WI38 (cell line): ENCODE data around the gene TAGAP.

Source experiments
- H3K4me3 ChIP-seq: 2 replicates; pipeline ENCODE4 v1.5.1; 2011; ENCODE audit warnings: low read depth, mild to moderate bottlenecking, control low read depth, low read length
- CTCF ChIP-seq: IDR thresholded peaks from 2 replicates; pipeline ENCODE4 v1.5.1; 2012; ENCODE audit warnings: low read depth, mild to moderate bottlenecking, control low read depth, low read length

TAGAP gene

DNA sequence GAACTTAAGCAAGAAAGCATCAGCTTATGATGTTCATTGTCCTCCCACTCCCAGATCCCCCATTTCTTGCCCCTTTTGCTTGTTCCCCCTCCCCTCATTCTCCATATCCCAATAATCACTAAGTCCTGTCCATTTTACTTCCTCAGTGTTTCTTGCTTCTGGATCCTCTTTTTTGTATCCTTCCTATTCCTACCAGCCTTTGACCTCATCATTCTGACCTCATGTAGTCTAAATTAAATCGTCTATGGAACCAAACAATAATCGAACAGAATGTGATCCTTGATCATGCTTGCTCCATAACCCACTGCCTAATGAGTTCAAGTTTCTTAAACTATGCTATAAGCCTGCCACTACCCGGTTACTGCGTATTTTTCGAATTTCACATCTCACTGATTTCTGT is 39.4 kb downstream of the TAGAP start:
- H3K4me3 ChIP-seq = no peak overlapping the region
- no peak for TF ChIP-seq CTCF

GRCh38 chr6:159004592-159004991 is 40.2 kb downstream of the TAGAP start:
- no peak overlapping the region for H3K4me3 ChIP-seq
- TF ChIP-seq CTCF = no peak

DNA sequence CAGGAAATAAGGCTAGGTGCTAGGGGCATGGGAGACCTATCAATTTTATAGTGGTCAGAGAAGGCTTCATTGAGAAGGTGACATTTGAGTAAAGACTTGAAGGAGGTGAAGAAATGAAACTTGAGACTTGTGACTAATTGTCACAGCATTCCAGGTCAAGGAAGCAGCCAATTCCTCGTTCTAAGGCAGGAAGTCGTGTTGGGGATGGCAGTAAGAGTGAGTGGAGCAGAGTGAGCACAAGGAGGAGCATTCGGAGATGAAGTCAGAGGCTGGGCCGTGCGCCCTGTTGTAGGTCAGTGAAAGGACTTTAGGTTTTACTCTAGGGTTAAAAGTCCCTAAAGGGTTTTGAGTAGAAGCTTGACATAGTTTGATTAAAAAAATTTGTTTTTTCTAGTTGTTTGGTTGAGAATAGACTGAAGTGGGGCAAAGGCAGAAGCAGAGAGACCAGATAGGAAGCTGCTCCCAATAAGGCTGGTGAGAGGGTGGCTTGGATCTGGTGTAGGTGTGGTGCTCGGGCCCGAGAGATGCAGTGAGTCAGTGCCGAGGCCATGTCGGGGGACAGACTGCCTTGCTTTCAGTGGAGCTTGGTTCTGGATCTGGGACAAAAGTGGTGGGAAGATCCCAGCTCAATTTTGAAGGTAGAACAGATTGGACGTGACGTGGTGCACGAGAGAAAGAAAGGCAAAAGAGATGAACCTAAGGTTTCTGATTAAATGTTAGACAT is 42.2 kb downstream of the TAGAP start:
- TF ChIP-seq CTCF = no peak
- H3K4me3 ChIP-seq = no peak overlapping the region

DNA sequence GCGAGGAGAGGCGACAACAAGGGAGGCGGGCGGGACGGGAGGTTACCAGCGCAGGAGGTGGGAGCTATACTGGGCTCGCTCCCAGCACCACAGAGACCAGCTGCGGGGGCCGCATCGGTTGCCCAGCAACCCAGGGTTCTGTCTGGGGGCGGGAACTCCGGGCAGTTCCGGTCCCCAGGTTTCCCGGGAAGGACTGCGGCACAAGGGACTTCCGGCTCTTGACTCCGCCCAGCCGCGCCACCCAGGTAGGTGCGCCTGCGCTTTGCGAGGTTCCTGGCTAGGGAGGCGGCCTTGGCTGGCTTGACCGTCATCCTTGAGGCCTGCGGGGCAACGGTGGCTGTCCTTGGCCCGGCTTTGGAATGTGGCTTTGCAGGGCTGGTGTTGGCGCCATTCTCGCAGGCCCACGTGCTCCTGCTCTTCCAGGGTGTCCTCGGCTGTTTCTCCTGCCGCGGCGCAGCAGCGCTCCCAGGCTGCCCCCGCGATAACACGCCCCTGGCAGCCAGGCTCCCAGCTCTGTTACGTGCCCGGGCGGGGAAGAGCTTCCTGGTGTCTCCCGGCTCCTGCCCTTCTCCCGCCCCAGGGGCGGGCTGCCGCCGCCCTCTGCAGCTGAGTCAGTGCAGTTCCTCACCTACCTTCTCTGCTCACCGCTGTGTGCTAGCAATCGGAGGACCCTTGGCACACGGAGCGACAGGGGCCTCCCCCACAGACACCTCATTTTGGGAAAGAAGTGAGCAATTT is 45.0 kb downstream of the TAGAP start, which contains the start of gene RSPH3:
TSS of gene RSPH3 (minus strand) at position 537 of the 738 bp plus-strand sequence. CDS start 652 bp downstream, outside the sequence.
- peak within 1 kb of the TSS; percentile 79 for H3K4me3 ChIP-seq
- no peak for TF ChIP-seq CTCF

DNA sequence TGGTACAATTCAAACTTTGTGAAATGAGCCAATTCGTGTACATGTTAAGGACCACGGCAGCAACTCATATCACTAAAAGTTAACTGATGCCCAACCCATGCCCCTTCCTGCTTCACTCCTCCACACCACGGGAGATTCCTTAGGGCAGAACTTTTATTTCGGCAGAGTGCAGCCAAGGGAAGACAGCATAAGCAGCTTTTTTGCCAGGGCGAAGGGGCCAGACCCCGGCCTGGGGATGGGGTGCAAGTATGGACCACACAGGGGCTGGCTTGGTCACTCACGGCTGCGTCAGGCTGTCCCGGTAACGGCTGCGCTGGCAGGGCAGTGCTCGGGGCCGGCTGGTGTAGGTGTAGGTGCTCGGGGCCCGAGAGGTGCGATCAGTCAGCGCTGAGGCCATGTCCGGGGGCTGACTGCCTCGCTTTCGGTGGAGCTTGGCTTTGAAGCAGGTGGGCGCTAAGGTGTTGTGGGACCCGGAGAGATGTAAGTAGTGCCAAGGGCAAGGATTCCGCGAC is 45.6 kb downstream of the TAGAP start:
- no peak for TF ChIP-seq CTCF
- peak overlapping the region; percentile 79 for H3K4me3 ChIP-seq

DNA sequence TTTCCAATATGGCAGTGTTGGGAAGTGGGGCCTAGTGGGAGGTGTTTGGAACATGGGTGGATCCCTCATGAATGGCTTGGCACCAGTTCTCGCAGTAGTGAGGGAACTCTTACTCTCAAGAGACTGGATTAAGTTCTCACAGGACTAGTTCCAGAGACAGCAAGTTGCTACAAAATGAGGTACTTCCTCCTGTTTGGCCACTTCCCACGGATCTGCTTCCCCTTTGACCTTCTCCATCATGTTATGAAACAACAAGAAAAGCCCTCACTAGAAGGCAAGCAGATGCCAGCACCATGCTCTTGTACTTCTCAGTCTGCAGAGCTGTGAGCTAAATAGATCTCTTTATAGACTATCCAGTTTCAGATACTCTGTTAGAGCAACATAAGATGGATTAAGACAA is 47.9 kb downstream of the TAGAP start:
- no peak overlapping the region for H3K4me3 ChIP-seq
- TF ChIP-seq CTCF = no peak

- no peak overlapping the region for H3K4me3 ChIP-seq
- no peak for TF ChIP-seq CTCF
Observed at GRCh38 chr6:158993639-158994038, 51.2 kb downstream of the TAGAP start.
